Measurements from ENCODE around the gene ATG4C.
A peak's percentile ranks its signal among the peaks of the same experiment; 100 is the strongest.

Gene ATG4C

DNA sequence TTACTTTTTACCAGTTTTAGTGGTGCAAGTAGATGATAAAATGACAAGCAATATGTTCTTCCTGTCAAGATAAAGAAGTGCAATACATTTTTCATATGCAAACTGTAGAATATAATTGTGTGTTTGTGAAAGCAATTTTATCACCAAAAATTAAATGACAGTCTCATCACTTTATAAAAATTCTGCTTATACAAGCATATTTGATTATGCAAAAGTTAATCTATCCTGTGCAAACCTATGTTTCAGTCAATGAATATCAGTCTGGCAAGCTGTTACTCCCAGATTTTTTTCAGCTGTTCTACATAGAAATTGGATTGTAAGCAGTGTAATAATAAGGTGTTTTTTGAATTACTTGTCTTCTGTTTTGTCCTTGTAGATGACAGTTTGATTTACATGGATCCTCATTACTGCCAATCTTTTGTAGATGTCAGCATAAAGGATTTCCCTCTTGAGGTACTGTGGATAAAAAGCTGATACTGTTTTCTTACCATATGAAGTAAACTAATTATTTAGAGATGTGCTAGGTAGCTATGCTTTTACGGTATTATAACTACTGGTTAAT, 50.5 kb downstream of the ATG4C start:
- no peak for DNase-seq (ENCODE audit: extremely low spot score)
- ChIA-PET CTCF (no interaction called here), POLR2A (no interaction called here)
- TF ChIP-seq SP1 (IDR thresholded peaks at IDR 0.05) (no peak), HDGF (IDR thresholded peaks at IDR 0.05; ENCODE audit: borderline replicate concordance) (no peak), TARDBP (IDR thresholded peaks at IDR 0.05) (no peak), LEF1 (IDR thresholded peaks at IDR 0.05; ENCODE audit: borderline replicate concordance) (no peak), ELF4 (IDR thresholded peaks at IDR 0.05) (no peak), L3MBTL2 (conservative IDR thresholded peaks at IDR 0.05) (no peak), SUZ12 (IDR thresholded peaks at IDR 0.05) (no peak)

- no peak for DNase-seq (ENCODE audit: extremely low spot score)
- TF ChIP-seq SUZ12 (IDR thresholded peaks at IDR 0.05) (no peak), FOXM1 (IDR thresholded peaks at IDR 0.05; ENCODE audit: borderline replicate concordance) (no peak), HDGF (IDR thresholded peaks at IDR 0.05; ENCODE audit: borderline replicate concordance) (no peak), L3MBTL2 (conservative IDR thresholded peaks at IDR 0.05) (no peak)
- TF ChIP-seq, protein P1, sequence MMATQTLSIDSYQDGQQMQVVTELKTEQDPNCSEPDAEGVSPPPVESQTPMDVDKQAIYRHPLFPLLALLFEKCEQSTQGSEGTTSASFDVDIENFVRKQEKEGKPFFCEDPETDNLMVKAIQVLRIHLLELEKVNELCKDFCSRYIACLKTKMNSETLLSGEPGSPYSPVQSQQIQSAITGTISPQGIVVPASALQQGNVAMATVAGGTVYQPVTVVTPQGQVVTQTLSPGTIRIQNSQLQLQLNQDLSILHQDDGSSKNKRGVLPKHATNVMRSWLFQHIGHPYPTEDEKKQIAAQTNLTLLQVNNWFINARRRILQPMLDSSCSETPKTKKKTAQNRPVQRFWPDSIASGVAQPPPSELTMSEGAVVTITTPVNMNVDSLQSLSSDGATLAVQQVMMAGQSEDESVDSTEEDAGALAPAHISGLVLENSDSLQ (IDR thresholded peaks at IDR 0.05), result no peak
- ChIA-PET POLR2A (no interaction called here), CTCF (no interaction called here)
These were observed 53.1 kb downstream of the ATG4C start for GRCh38 chr1:62836856-62837540.

DNA sequence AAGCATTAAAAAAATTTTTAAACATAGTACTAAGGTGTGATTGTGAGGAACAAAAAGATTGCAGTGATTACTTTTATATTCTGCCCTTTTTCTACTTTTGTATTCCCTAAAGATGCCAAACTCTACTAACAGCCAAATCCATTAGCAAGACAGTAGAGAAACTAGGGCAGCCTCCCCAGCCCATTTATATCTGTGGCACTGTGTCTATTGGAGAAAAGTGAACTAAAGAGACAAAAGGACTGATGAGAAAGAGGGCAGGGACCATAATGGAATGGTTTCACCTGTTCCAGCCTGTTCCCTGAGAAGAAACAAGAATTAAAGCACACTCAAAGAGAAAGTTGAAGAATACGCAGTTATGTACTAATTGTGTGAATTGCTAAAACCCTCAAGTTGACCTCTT, 56.6 kb downstream of the ATG4C start:
- CTCF ChIA-PET, result interaction anchor here (0.9 kb wide), 1 partner anchor 10 kb away, joined by 4 read pairs; no protein-coding TSS in a partner anchor
- POLR2A ChIA-PET, result no interaction called here
- TF ChIP-seq SUZ12 (IDR thresholded peaks at IDR 0.05) (no peak), HDGF (IDR thresholded peaks at IDR 0.05; ENCODE audit: borderline replicate concordance) (no peak), SP1 (IDR thresholded peaks at IDR 0.05) (no peak), FOXK2 (IDR thresholded peaks at IDR 0.05) (no peak), NFRKB (IDR thresholded peaks at IDR 0.05) (no peak), CTBP1 (IDR thresholded peaks at IDR 0.05; ENCODE audit: borderline replicate concordance) (no peak), L3MBTL2 (conservative IDR thresholded peaks at IDR 0.05) (no peak), ELF4 (IDR thresholded peaks at IDR 0.05) (no peak), FOXM1 (IDR thresholded peaks at IDR 0.05; ENCODE audit: borderline replicate concordance) (no peak), ARNT (IDR thresholded peaks at IDR 0.05) (no peak), ZNF384 (IDR thresholded peaks at IDR 0.05) (no peak), LEF1 (IDR thresholded peaks at IDR 0.05; ENCODE audit: borderline replicate concordance) (no peak)
- TF ChIP-seq, protein P1 (IDR thresholded peaks at IDR 0.05), result no peak
- DNase-seq (ENCODE audit: extremely low spot score), result no peak

GRCh38 chr1:62841587-62842169, 57.7 kb downstream of the ATG4C start:
- ChIA-PET CTCF (interaction anchor here (0.6 to 1.1 kb wide), 9 partner anchors 9 to 711 kb away, joined by 3 to 4 read pairs (median 4); no protein-coding TSS in a partner anchor), POLR2A (no interaction called here)
- TF ChIP-seq NFRKB (IDR thresholded peaks at IDR 0.05) (no peak), LEF1 (IDR thresholded peaks at IDR 0.05; ENCODE audit: borderline replicate concordance) (no peak), TARDBP (IDR thresholded peaks at IDR 0.05) (no peak), BHLHE40 (IDR thresholded peaks at IDR 0.05; ENCODE audit: borderline replicate concordance) (no peak), FOXK2 (IDR thresholded peaks at IDR 0.05) (no peak), L3MBTL2 (conservative IDR thresholded peaks at IDR 0.05) (no peak), FOXA1 (IDR thresholded peaks at IDR 0.05) (no peak), CTBP1 (IDR thresholded peaks at IDR 0.05; ENCODE audit: borderline replicate concordance) (no peak), ELF4 (IDR thresholded peaks at IDR 0.05) (no peak), ARNT (IDR thresholded peaks at IDR 0.05) (no peak), ZNF384 (IDR thresholded peaks at IDR 0.05) (no peak), FOXM1 (IDR thresholded peaks at IDR 0.05; ENCODE audit: borderline replicate concordance) (no peak)
- DNase-seq (ENCODE audit: extremely low spot score), result peak; percentile 72

DNA sequence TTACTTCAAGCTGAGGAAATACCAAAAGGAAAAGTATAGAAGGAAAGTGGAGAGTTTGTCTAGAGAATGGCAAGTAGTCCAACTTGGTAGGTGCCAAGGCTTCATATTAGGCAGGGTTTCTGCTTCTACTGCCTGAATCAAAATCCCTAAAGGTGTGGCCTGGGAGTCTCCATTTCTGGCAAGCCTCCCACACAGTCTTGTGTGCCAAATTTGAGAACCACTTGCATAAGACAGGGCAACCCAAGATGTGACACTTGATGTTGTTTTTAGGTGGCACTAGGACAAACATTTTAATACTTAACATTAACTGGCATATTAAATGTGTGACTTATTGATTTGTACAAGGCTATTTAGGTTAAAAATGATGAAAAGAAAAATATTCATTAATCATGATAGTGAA, 60.1 kb downstream of the ATG4C start:
- no peak for TF ChIP-seq TARDBP (IDR thresholded peaks at IDR 0.05)
- no peak for DNase-seq (ENCODE audit: extremely low spot score)
- ChIA-PET CTCF (interaction anchor here (0.6 kb wide), 1 partner anchor 819 kb away, joined by 3 read pairs; no protein-coding TSS in a partner anchor), POLR2A (no interaction called here)

DNA sequence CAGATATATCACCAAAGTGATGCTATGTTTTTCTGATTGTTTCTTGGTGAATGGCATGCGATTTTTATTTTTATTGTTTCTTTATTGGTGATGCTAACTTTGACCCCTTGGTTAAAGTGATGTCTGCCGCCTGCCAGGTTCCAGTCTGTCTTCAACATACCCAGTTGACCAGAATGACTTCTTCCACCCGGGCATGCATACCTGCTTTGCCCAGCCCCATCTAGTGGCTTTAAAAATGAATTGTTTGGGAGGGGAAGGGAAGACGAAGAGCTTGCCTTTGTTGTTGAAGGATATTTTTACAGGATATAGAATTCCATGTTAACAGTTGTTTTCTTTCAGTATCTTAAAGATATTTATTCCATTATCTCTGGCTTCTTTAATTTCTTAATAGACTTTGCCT, 65.1 kb downstream of the ATG4C start:
- TF ChIP-seq FOXK2 (IDR thresholded peaks at IDR 0.05) (no peak), ARNT (IDR thresholded peaks at IDR 0.05) (no peak)
- CTCF ChIA-PET, result interaction anchor here (0.6 to 0.7 kb wide), 4 partner anchors 100 to 467 kb away, joined by 3 to 6 read pairs (median 4); no protein-coding TSS in a partner anchor
- POLR2A ChIA-PET, result no interaction called here
- DNase-seq (ENCODE audit: extremely low spot score), result peak; percentile 41

DNA sequence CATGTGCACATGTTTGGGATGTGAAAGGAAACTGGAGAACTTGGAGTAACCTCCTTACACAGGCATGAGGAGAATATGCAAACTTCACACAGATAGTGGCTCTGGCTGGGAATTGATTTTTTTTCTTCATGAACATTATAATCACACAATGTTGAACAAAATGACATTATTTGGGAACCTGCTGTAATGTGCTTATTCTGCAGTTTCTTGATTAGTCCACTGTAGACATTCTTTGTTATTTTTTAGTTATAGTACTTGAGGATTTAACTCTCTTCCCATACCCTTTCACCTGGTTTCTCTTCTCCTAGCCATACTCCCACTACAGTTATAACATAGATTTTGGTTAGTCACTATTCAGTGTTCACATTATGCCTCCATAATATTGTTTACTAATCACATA, 68.3 kb downstream of the ATG4C start:
- POLR2A ChIA-PET, result no interaction called here
- TF ChIP-seq L3MBTL2 (conservative IDR thresholded peaks at IDR 0.05) (no peak), SUZ12 (IDR thresholded peaks at IDR 0.05) (no peak), ZNF384 (IDR thresholded peaks at IDR 0.05) (no peak), ARNT (IDR thresholded peaks at IDR 0.05) (no peak), LEF1 (IDR thresholded peaks at IDR 0.05; ENCODE audit: borderline replicate concordance) (no peak), TARDBP (IDR thresholded peaks at IDR 0.05) (no peak), FOXA1 (IDR thresholded peaks at IDR 0.05) (no peak), FOXM1 (IDR thresholded peaks at IDR 0.05; ENCODE audit: borderline replicate concordance) (no peak), BHLHE40 (IDR thresholded peaks at IDR 0.05; ENCODE audit: borderline replicate concordance) (no peak)
- CTCF ChIA-PET, result interaction anchor here (0.6 kb wide), 1 partner anchor 46 kb away, joined by 7 read pairs; no protein-coding TSS in a partner anchor
- DNase-seq (ENCODE audit: extremely low spot score), result no peak
